ENCODE results near the gene IL36G.

GRCh38 chr2:113015655-113016054, 37.8 kb downstream of the IL36G start:
- TF ChIP-seq CTCF (conservative IDR thresholded peaks at IDR 0.05) (no peak), ZFX (IDR thresholded peaks at IDR 0.05) (no peak)

All from C4-2B (cell line).